LNCaP clone FGC (cell line): ENCODE data around the gene RAPGEF3.

Source experiments
- DNase-seq: peaks from one replicate; pipeline ENCODE4 v3.0.0-alpha.2; 2011; ENCODE audit warnings: low read depth
- H3K4me3 ChIP-seq: 2 replicates; pipeline ENCODE4 v1.5.1; 2011; ENCODE audit warnings: mild to moderate bottlenecking, low read depth, low read length, control low read depth
- TF ChIP-seq, protein P1 (sequence below): IDR thresholded peaks from 2 replicates; pipeline ENCODE4 v1.5.1; 2012; ENCODE audit warnings: mild to moderate bottlenecking; ENCODE audit not compliant: control insufficient read depth, insufficient read depth; ENCODE audit errors: extremely low read depth

Gene RAPGEF3, protein sequence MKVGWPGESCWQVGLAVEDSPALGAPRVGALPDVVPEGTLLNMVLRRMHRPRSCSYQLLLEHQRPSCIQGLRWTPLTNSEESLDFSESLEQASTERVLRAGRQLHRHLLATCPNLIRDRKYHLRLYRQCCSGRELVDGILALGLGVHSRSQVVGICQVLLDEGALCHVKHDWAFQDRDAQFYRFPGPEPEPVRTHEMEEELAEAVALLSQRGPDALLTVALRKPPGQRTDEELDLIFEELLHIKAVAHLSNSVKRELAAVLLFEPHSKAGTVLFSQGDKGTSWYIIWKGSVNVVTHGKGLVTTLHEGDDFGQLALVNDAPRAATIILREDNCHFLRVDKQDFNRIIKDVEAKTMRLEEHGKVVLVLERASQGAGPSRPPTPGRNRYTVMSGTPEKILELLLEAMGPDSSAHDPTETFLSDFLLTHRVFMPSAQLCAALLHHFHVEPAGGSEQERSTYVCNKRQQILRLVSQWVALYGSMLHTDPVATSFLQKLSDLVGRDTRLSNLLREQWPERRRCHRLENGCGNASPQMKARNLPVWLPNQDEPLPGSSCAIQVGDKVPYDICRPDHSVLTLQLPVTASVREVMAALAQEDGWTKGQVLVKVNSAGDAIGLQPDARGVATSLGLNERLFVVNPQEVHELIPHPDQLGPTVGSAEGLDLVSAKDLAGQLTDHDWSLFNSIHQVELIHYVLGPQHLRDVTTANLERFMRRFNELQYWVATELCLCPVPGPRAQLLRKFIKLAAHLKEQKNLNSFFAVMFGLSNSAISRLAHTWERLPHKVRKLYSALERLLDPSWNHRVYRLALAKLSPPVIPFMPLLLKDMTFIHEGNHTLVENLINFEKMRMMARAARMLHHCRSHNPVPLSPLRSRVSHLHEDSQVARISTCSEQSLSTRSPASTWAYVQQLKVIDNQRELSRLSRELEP

DNA sequence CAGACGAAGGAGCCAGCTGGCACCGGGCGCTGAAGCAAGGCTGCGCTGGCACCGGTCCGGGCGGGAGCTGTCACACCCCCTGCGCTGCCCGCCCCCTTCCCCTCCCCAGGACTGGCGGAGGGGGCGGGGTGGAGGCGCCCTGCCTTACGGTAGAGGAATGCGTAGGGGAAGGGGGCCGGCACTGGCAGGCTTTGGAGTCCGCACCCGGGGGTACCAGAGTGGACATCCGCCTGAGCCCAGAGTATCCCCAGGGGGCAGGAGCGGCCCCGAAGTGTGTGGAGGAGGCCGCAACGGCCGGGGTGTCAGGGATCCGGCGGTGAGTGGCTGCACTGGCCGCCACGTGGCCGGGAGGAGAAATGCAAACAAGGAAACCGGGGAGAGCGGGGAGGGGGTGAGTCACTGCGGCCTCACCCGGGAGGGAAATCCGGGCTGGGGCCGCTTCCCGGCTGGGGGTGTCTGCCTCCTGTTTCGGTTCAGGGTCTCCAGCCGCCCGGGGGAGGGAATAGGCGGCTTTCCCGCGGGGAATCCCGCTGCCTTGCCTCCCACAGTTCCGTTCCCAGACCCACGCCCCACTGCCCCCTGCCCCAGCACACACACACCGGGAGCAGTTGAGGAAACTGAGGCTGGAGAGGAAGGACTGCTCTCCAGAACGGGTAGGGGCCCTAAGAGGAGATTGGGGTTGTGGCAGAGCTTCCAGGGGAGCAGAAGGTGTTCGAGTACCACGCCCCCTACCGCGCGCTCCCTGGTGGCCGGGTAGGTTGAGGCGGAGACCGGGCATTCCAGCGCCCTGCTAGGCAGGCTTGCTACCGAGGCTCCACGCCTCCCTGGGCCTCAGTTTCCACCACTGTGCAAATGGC is at the start of gene RAPGEF3:
RAPGEF3 (minus strand) TSS at position 47 of the 857 bp plus-strand sequence. CDS start 324 bp downstream, outside the sequence.
- peak within 1 kb of the TSS; percentile 65 for H3K4me3 ChIP-seq
- TF ChIP-seq, protein P1, sequence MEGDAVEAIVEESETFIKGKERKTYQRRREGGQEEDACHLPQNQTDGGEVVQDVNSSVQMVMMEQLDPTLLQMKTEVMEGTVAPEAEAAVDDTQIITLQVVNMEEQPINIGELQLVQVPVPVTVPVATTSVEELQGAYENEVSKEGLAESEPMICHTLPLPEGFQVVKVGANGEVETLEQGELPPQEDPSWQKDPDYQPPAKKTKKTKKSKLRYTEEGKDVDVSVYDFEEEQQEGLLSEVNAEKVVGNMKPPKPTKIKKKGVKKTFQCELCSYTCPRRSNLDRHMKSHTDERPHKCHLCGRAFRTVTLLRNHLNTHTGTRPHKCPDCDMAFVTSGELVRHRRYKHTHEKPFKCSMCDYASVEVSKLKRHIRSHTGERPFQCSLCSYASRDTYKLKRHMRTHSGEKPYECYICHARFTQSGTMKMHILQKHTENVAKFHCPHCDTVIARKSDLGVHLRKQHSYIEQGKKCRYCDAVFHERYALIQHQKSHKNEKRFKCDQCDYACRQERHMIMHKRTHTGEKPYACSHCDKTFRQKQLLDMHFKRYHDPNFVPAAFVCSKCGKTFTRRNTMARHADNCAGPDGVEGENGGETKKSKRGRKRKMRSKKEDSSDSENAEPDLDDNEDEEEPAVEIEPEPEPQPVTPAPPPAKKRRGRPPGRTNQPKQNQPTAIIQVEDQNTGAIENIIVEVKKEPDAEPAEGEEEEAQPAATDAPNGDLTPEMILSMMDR: peak; percentile 63
- DNase-seq: no peak

- TF ChIP-seq, protein P1: no peak
- DNase-seq: no peak
- H3K4me3 ChIP-seq: no peak overlapping the region
Measured at GRCh38 chr12:47808050-47808449, 49.4 kb upstream of the RAPGEF3 start.

GRCh38 chr12:47807338-47807737 is 48.7 kb upstream of the RAPGEF3 start:
- H3K4me3 ChIP-seq: no peak overlapping the region
- TF ChIP-seq, protein P1: no peak
- no peak for DNase-seq

DNA sequence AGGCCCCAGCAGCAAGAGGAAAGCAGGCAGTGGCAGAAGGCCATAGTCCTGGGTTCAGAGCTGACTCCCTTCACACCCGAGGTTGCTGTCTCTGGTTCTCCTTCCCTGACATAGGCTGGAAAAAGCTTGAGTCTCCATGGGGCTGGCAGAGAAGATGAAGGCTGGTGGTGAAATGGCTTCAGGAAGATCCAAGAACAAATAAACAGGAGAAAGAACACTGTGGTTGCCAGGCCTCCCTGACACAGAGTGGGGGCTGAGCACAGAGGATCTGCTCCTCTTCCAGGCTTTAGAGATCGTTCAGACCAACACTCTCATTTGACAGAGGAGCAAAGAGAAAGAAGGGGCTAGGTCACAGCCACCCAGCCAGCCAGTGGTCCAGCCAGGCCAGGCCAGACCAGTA is 46.7 kb upstream of the RAPGEF3 start:
- no peak overlapping the region for H3K4me3 ChIP-seq
- no peak for DNase-seq
- TF ChIP-seq, protein P1: no peak

DNA sequence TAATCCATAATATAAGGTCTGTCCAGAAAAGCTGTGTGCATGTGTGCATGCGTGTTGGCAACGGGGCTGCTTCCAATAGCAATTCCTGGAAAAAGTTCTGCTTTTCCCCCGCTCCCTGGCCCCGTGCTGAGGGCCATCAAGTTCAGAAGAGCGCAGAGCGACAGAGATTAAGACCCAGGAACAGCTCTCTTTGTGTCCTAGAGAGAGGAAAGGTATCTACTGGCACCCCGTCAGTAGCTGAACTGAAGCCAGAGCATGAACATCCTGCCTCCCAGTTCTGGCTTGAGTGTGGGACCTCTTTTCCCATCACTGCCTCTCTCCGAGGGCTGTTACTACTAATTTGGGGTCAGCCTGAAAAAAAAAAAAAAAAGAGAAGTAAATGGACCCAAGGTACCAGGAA is 45.5 kb upstream of the RAPGEF3 start:
- H3K4me3 ChIP-seq: no peak overlapping the region
- DNase-seq: no peak
- TF ChIP-seq, protein P1: no peak

GRCh38 chr12:47803191-47803875 is 44.7 kb upstream of the RAPGEF3 start:
- TF ChIP-seq, protein P1: no peak
- H3K4me3 ChIP-seq: no peak overlapping the region
- DNase-seq: no peak
